Fibroblast of skin of right quadriceps (primary cell): ENCODE measurements around the gene ZCCHC2.
A peak's percentile ranks its signal among the peaks of the same experiment; 100 is the strongest.

Source experiments
- DNase-seq: peaks from one replicate; pipeline ENCODE4 v3.0.0-alpha.2; 2013

ZCCHC2 gene

DNA sequence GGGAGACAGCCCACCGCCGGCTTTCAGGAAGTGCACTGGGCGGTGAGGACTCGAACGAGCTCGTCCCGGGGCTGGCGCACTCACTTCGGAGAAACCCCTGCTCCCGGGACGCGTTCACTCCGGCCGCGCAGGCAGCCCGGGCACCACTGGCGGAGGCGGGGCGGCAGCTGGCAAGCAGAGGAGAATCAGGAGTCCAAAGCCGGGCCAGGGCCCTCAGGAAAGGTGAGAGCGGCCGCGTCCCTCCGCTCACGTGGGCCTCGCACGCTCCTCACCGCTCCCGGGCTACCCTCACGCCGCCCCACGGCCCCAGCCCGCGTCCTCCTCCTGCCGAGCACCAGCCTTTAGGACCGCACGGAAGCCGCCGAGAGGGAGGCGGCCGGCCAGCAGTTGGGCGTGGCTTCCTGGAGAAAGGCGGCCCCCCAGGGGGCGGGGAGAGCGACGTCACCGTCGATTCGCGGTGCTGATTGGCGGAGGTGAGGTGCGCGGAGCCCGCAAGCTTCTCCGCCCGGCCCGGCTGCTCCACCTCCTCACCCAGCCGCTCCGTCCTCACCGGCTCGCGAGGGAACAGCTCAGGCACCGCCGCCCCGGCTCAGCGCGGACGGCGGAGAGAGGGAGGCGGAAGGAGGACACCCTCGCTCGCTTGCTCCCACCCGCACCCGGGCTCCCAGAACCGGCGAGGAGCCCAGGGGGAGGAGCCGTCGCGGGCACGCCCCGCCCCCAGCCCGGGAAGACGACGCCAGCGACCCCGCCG, at the start of gene ZCCHC2:
Gene ZCCHC2 (plus strand): TSS at position 522 of the 751 bp plus-strand sequence. CDS start 400 bp downstream, outside the sequence.
- peak; percentile 97 for DNase-seq

DNA sequence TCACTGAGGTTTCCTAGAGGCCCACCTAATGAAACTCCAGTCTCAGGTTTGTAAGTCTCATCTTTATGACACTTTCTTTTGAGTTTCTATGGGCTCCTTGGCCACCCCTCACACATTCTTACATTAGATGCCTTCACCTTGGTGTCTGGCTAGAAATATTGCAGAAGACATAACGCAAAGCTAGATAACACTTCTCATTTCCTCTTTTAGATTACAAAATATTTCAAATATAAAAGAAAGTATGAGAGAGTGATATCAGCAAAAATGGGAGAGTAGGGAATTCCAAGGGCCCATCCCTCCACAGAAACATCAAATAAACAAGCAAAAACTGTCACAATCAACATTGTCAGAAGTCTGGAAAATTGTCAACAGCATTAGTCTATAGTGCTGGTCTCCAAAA, 43.3 kb upstream of the ZCCHC2 start:
- DNase-seq = no peak

DNA sequence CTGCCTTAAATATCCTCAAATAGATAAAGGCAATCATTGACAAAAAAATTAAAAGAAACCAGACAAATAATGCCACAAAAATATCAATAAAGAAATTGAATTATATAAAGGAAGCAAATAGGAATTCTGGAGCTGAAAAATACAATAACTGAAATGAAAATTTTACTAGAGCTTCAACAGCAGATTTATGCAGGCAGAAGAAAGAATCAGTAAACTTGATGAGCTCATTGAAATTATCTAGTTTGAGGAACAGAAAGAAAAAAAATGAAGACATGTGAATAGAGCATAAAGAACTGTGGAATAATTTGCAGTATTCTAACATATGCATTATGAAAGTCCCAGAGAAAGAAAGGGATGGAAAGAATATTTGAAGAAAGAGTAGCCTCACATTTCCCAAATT, 41.9 kb upstream of the ZCCHC2 start:
- no peak for DNase-seq

DNA sequence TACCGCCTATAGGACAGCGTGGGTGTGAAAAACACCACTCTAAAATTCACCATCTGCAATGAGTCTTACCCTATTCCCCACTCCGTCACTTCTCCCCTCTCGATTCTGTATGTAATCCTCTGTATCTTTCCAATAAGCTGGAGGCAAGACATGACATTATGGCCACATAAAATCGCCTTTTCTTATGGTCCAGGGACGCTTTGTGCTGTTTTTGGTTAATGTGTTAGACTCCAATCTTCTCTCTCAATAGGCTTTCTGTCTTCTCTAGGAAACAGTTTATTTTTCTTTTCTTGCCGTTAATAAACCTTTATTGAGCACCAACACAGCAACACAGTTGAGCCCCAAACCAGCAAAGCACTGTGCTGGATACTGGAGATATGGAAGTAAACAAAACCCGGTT, 37.9 kb upstream of the ZCCHC2 start:
- no peak for DNase-seq

DNA sequence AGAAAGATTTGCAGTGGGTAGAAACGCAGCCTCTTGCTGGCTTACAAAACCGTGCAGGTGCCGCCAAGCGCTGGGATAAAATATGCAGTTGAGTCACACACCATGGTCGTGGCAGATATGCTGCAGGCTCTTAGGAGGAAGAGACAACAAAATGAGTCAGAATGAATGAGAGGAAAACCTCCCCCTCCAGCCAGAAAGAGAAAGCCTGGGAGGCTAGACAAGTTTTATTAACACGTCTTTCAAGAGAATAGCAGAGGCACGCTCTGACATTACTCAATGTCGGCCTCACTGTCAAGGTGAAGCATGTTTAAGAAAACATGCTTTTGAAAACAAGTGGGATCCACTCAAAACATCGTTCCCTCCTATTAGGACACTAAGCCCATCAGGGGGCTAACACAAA, 37.1 kb upstream of the ZCCHC2 start:
- DNase-seq = peak; percentile 77

DNA sequence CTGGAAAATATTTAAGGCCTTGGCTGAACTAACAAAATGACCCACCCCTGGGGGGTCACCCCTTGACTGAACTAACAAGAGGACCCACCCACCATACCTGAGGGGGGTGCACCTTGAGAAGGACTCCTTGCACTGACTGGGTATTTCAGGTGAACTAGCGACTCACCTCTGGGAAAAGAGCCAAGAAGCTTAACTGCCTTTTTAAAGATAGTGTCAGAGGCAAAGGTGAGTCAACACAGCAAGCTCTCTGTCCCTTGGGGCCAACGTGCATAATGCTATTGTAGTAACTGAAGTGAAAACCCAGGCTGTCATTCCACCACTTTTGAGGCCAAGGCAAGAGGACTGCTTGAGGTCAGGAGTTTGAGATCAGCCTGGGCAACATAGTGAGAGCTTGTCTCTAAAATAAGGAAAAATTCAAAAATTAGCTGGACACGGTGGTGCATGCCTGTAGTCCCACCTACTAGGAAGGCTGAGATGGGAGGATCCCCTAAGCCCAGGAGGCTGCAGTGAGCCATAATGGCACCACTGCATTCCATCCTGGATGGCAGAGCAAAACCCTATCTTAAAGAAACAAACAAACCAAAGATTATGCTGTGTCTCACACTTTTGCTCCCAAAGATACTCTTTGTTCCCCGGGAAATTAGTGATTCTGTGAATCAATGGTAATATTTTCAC, 36.4 kb upstream of the ZCCHC2 start:
- peak; percentile 54 for DNase-seq

DNA sequence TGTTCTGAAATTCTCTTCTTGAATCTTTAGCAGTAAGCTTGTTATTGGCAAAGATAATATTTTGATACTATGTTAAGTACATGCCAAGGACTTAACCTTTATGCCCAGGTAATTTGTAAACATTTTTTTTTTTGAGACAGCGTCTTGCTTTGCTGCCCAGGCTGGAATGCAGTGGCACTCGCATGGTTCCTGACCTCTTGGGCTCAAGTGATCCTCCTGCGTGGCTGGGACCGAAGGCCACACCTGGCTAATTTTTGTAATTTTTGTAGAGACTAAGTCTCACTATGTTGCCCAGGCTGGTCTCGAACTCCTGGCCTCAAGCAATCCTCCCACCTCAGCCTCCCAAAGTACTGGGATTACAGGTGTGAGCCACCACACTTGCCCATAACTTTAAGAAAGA, 35.7 kb upstream of the ZCCHC2 start:
- no peak for DNase-seq

DNA sequence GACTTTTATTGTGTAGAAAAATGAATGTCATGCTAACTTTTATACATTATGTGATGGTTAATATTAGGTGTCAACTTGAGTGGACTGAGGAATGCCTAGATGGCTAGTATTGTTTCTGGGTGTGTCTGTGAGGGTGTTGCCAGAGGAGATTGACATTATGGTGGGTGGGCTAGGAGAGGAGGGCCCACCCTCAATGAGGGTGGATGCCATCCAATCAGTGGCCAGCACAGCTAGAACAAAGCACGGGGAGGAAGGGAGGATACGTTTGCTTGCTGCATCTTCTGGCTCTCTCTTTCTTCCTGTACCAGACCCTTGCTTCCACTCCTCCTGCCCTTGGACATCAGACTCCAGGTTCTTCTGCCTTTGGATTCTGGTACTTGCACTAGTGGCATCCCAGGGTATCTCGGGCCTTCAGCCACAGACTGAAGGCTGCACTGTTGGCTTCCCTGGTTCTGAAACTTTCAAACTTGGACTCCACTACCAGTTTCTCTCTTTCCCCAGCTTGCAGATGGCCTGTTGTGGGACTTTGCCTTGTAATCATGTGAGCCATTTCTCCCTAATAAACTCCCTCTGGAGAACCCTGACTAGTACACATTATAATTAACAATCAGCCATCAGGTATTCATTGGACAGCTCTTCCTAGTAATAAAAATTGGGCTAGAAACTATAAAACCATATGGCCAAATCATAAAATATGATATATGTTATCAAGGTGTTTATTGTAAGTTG, 31.7 kb upstream of the ZCCHC2 start:
- no peak for DNase-seq

DNA sequence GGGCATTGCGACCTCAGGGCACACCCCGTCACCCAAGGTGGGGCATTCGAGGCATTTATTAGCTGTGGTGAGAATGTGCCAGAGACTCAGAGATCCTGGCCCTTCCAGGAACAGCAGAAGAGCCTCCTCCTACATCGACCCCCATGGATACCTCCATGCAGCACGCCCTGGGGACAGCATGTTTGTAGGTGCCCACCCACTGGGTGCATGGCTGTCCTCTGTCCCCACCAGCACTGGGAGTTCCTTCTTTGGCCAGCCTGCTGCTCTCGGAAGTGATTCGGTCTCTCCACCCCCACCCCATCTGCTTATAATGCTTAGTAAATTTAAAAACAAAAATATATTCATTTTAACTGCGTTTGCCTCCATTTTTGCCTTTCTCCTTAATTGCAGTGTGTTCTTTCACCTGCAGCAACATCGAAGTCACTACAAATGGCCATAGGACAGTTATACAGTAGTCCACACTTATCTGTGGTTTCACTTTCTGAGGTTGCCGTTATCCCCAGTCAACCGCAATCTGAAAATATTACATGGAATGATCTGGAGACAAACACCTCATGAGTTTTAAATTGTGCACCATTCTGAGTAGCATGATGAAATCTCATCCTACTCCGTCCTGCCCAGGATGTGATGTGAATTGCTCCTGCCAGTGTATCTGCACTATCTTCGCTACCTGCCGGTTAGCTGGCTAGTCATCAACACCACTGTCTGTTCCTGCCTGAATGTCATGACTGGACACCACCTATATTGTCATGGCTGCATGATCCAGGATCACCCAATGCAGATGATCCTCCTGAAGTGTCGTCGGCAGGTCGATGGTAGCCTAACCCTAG, 29.6 kb upstream of the ZCCHC2 start:
- DNase-seq = no peak

DNA sequence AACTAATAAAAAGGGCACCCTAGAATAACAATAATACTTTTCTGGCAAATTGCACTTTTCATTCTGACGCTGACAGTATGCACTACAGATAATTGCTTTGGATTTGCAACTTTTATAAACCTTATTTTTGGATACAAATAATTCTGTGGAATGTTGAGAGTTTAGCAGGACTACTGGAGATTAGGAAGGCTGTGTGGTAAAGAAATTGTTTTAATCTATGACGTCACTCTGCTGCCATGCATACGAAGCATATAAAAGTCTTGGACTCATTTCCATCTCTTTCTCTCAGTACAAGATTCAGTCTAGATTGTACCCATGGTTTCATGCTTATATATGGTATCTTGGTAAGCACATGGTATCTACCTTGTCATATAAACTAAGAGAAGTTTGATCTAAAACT, 28.1 kb upstream of the ZCCHC2 start:
- no peak for DNase-seq

DNA sequence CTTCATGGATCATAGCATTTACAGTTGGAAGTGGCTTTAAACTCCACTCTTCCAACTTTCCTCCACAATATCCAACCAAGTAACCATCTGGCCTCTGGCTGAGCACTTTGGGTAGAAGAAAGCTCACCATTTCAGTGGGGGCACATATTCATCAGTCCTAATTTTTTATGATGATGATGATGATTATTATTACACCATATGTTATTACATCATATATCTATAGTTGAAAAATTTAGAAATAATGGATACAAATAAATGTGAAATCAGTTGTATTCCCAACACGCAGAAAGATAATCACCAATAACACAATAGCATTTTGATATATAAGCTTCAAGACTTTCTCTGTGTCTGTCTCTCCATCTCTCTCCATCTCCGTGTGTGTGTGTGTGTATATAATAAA, 26.6 kb upstream of the ZCCHC2 start:
- DNase-seq = no peak

DNA sequence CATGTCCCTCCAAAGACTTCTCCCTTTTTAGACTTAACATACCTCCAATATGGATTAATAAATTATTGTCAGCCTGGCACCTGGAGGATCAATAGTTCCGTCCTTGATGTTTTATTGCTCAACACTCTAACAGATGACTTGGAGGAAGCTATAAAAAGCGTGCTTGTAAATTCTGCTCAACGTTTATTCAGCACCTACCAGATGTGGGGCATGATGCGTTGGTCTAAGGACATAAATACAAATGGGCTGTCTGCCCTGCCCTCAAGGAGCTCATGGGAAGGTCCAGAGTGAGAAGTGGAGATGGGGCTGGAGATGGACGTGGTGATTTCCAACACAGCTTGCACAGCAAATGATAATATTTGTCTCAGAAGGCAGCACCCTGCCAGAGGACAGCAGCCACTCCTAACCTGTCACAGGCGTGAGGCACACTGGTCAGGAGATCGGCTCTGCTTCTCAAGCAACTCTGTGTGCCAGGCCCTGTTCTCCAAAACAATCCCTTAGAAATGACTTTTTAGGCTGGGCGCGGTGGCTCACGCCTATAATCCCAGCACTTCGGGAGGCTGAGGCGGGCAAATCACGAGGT, 25.5 kb upstream of the ZCCHC2 start:
- DNase-seq = no peak

DNA sequence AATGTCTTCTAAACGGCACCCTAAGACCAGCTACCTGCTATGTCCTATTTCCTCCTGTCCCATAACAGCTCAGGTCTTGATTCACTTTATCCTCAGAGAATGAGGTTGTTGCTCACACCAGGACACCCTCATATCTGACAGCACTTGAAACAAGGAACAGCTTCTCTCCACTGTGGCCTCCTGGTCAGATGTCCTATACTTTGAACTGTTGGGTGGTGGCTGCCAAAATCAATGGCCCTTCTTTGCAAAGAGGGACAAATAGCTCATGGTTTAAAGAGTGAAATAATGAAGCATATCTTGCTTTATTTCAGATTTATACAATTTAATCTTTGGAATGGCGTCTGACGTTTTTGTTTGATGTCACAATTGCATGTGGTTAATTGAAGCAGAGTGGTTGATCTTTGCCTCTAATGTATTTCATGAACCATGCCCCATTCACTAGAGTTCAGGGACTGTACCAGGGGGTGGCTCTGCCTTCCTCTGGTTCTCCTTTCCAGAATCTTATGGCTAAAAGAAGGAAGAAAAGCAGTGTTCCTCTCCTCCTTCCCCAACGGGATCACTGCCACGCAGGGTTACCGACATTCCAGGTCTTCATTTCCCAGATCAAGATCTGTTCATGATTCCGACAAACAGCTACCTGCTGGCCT, 24.1 kb upstream of the ZCCHC2 start:
- DNase-seq = no peak

DNA sequence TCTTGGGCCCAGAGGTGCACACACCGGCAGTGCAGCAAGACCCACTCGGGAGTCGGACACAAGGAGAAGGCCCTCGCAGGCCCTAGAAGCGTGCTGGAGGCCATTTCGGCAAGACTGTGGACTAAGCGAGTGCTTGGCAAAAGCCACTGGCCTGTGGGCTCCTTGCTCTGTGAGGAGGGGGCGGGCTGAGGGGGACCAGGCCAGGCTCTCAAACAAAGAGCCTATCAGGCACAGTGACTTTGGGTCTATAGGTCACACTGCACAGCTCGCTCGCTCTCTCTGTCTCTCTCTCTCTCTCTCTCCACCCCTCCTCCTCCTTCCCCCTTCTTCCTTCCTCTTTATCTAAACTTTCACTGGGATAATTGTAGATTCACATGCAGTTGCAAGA, 23.6 kb upstream of the ZCCHC2 start:
- no peak for DNase-seq

DNA sequence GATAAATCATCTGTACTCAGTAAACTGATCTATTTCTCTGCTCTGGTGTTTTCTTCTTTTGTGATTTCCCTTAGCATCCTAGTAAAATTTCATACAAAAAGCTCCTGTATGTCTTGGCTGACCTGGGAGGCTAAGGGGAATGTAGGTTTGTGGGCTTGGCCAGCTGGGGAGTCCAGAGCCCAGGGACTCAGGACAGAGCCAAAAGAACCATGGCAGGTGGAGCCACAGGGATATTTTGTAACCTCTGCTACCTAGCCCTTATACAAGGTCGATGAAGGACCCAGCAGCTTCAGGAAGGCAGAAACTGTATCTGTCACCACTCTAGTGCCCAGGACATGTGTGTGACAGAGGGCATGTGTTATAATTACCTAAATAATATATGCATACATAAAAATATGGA, 22.7 kb upstream of the ZCCHC2 start:
- no peak for DNase-seq

DNA sequence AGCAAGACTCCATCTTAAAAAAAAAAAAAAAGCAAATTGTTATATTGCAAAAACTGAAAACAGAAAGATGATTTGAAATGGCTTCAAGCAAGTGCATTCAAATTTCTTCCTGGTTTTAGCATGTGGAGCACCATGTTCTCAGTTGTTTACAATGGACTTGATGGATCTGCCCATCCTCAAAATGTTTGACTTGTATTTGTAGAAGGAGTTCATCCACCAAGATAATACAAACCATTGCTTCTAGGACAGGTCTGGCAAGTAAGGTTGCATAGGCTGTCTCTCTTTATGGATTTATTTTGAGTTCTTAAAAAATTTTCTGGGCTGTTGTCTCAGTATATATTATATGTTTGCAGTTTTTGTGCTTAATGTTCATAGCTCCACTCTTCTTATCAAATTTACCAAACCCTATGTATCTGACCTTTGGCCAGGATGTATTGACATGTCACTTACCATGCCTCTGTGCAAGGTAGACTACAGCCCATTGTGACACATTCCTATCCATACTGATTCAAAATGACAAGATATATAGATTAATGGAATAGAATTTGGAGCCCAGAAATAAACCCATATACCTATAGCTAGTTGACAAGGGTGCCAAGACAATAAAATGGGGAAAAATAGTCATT, 21.7 kb upstream of the ZCCHC2 start:
- DNase-seq = no peak

DNA sequence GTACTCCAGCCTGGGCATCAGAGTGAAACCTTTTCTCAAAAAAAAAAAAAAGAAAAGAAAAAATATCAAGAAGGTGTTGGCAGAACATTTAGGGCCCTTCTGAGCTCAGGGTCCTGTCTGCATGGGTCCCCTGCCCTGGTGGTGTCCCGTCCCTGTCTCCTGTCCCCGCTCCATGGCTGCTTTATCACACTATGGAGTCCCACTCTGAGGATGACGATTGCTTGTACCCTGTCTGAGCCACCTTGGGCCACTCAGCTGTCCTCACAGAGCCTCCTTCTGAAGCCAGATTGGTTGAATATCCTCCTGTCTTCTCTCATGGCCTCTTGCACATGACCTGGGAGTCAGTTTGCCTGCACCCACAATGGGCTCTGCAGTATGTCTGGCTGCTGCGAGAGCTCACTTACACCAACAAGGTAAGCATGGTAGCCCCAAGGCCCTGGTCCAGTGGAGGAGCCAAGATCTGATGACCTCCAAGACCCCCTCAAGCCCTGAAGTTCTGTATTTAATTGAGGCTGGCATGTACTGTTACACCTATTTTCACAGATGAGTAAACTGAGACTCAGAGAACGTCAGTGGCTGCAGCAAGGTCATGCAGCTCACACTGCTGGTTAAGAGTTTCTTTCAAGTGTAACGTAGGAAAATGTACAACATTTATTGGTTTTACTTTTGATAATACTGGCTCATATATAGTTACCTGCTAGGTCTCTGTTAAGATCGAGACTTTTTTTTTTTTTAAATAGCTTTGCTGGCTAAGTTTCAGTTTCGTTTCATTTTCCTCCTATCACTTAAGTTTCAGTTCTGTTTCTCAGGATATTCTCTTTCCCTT, 16.9 kb upstream of the ZCCHC2 start:
- DNase-seq = no peak

DNA sequence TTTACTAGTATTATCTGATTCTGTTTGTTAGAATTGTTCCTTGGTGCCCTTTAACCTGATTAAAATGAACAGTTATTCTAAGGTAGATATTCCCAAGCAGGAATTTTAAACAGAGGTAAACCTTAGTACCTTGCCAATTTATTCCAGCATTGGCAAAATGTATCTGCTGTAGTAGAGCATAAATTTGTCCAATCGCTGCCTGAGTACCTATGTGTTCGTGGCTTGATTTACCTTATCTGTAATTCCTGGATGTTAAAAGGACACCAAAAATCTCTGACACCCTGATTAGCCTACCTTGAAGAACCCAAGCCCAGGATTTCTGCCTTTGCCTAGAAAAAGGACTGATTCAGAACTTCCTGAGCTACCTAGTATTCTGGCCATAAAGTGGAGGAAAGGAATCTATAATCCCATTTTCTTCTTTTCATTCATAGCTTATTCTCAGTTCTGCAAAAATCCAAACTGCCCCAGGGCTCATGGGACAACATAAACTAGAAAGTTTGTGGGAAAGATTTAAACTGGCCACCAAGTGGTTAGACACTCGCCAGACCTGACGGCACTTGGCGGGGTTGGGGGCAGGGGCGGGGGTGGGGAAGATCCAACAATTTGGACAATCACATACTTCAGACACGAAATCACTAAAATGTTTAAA, 16.2 kb upstream of the ZCCHC2 start:
- no peak for DNase-seq

DNA sequence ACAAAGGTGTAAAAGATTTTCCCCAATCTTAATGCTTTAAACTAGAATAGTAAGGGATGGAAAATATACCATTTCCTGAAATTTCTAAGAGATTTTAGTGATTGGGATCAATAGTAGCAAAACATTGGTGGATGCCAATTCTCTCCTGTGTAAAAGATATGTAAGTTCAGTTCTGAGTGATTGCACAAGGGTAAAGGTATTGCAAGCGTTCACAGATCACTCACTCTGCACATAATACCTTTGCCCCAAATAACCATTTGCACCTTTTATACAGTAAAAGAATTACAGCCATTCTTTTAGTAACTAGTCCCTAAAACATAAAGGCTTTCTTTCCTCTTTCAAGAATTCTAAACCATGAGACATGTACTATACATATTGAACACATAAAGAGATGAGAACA, 13.0 kb upstream of the ZCCHC2 start:
- no peak for DNase-seq

DNA sequence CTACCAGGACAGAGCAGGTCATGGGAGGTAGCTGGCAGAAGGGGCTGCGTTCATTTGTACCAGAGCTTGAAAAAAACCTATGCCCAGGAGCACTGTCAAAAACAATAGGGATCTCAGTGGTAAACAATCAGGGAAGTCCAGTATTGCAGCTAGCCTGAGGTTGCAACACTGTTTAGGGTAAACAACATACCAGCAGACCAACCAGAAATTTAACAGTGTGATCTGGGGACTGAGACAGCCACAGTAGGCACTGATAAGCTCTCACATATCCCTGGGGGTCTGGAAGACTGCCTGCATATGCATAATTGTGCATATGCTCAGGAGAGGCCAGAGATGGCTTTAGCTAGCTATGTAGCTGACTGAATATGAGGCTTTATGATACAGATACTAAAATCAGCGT, 12.0 kb upstream of the ZCCHC2 start:
- DNase-seq = no peak
